GM10266 (cell line): Measurements from ENCODE around the gene GBGT1.

Source experiments
- DNase-seq: peaks from one replicate; pipeline ENCODE4 v3.0.0; 2012; ENCODE audit errors: extremely low spot score
- CTCF ChIP-seq: IDR thresholded peaks from 2 replicates; pipeline ENCODE4 v1.5.1; 2012; ENCODE audit warnings: mild to moderate bottlenecking, low read depth; ENCODE audit not compliant: control insufficient read depth, insufficient read depth; ENCODE audit errors: missing control alignments

The GBGT1 gene

GRCh38 chr9:133107245-133107722 lies 56.4 kb downstream of the GBGT1 start:
- no peak for DNase-seq
- TF ChIP-seq CTCF: no peak

GRCh38 chr9:133106511-133107244 lies 57.0 kb downstream of the GBGT1 start:
- DNase-seq: no peak
- TF ChIP-seq CTCF: no peak

- TF ChIP-seq CTCF: no peak
- DNase-seq: no peak
Observed at GRCh38 chr9:133105461-133105770, 58.3 kb downstream of the GBGT1 start.

- no peak for TF ChIP-seq CTCF
- no peak for DNase-seq
Observed at GRCh38 chr9:133104718-133105460, 58.8 kb downstream of the GBGT1 start.

GRCh38 chr9:133103987-133104505 lies 59.7 kb downstream of the GBGT1 start:
- no peak for DNase-seq
- no peak for TF ChIP-seq CTCF

- DNase-seq: peak; percentile 74
- TF ChIP-seq CTCF: peak; percentile 91
Observed at GRCh38 chr9:133103183-133103986, 60.3 kb downstream of the GBGT1 start.
